ENCODE results near the gene TBCD.

The TBCD gene

DNA sequence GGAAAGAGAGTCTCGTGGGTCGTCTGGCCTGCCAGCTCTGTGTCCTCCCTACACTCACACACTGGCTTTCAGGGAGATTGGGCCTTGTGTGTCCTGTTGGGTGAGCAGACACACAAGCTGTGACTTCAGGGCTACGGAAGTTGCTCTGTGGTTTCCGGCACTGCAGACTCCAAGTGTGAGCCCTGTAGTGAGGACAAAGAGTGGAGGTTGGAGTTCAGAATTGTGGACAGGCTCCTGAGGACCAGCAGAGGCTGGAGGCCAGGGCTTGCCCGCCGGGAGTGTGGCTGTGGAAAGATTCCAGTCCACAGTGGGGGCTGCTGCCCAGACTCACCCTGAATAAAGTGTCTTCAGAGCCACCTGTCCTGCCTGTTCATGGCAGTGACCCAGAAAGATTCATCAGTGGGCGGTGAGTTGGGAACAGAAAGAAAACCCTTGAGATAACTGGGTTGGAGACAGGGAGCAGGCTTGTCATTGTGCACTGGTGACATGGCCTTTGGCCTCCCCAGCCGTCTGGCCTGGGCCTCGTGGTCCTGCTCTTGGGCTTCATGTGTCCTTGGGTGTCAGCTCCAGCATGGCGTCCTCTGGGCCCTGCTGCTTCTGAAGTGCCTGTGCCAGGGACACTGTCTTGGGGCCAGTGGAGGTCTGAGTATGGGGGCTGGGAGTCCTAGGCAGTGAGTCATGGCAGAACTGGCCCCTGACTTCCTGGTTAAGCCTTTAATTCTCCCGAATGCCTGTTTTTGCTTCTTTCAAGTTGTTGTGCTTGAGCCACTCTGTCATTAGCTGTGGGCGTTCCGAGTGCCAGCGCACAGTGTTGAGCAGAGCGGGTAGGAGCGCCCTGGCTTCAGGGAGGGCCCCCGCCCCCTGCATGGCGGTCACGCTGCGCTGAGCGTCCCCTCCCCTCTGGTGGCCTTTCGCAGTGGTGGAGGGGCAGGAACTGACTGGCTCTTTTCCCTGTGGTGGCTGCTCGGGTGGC lies 107.9 kb downstream of the TBCD start:
- intact Hi-C loops (cut with DNase I) = no loop called here
- peak in 17 of 42 donors; percentile 21 to 78 (median 43) for DNase-seq

GRCh38 chr17:82860606-82861392 lies 108.9 kb downstream of the TBCD start:
- DNase-seq = no peak
- intact Hi-C loops (cut with DNase I) = no loop called here

DNA sequence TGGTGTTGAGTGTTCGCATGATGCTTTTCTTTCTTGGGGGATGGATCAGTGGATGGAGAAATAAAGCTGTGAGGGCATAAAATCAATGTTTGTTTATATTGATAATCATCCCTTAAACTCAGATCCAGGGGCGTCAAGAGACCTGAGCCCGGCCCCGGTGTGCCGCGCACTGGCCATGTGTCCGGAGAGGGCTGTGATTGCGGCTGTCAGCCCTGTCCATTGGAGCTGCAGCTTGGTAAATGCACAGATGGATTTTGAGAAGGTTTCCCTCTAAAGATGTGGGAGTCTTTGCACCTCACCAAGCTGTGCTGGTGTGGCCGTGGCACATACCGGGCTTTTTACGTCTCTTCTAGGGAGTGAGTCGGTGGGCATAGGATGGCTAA lies 109.5 kb downstream of the TBCD start:
- DNase-seq = no peak
- intact Hi-C loops (cut with DNase I) = no loop called here

GRCh38 chr17:82862191-82862590 lies 110.3 kb downstream of the TBCD start:
- intact Hi-C loops (cut with DNase I) = no loop called here
- no peak for DNase-seq

DNA sequence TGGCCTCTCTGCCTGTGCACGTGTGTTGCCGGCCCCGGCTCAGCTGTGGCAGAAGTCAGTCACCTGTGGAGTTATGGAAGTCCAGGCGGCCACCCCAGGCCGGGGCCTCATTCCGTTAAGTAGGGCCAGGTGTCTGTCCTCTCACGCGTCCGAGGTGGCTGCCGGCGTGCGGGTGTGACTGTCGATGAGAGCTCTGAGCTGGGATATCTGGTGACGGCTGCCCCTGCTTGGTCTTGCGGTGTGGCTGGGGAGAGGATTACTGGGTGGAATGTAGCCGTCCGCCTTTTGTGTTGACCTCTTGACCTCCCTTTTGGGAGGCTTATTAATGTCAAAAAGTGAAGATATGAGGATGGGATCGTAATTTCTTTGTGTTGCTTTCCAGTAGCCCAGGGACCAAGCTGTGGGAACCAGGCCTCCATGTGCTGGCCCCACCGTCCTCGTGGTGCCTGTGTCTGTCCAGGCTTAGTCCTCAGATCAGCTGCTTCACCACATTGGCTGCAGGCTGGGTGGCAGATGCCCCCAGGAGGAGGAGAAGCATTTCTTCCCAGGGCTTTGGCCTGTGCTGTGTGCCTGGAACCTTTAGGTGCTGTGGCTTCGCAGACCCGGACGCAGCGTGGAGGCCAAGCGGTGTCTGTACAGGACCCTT lies 111.0 kb downstream of the TBCD start:
- intact Hi-C loops (cut with DNase I) = no loop called here
- DNase-seq = no peak

DNA sequence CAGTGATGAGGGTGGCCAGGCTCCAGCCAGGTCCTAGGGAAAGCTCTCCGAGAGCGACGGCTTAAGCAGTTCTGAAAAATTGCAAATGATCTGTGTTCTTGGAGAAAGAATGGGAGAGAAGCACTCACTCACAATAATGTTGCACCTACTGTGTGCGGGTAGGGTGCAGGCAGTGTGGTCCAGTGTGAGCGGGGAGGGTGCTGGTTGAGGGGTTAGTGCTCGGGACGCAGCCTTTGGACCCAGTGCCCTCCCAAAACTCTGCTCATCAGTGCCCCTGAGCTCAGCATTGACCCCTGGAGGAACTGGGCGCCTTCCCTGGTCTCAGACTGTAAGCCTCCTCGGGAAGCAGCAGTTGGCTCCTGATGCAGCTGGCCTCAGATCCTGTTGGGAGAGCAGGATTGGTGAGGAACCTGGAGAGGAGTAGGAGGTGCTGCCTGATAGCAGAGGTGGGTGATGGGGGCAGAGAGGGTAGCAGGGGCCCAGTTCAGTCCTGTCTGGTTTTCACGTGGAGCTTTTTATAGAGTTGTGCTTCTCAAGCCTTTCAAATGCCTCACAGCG lies 111.6 kb downstream of the TBCD start:
- no peak for DNase-seq
- intact Hi-C loops (cut with DNase I) = no loop called here

- intact Hi-C loops (cut with DNase I) = no loop called here
- DNase-seq = peak in 3 of 42 donors; percentile 28 to 52 (median 42)
Measured at GRCh38 chr17:82863941-82864712, 112.3 kb downstream of the TBCD start.

DNA sequence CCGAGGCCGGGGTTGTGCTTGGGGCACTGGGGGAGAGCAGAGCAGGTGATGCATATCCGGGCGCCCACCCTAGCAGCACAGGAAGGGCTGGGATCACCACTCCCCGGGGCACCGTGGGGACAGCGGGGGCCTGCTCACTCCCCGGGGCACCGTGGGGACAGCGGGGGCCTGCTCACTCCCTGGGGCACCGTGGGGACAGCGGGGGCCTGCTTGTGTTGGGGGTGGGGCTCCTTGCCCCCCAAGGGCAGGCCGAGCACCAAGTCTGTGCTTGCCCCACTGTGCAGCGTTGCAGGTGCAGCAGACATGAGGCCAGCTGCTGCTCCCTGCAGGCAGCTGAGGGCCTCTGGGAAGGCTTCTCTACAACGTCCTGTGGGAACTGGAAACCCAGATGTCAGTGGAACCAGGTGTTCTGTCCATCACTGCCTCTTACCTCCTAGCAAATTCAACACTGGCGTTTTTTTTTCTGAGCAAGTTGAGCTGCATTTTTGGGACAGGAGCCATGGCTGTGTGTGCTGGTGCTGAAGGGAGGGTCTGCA lies 112.9 kb downstream of the TBCD start:
- DNase-seq = no peak

DNA sequence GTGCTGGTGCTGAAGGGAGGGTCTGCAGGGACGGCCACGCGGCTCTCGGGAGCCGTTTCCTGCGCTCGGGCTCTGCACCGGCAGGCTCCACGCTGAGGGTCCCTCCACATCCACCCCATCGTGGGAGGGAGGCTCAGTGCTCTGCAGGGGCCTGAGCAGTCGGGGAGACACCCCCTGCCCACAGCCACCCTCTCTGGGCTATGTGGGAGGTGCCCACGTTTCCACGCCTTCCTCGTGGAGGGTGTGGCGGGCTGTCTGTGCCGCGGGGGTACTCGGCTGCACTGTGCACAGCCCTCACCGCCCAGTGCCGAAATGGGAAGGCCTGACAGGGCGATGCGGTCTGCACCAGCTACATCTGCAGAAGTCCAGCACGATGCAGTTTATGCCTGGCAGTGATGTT lies 113.4 kb downstream of the TBCD start:
- intact Hi-C loops (cut with DNase I) = no loop called here
- no peak for DNase-seq

More for the DNA sequence above, 112.9 kb downstream of the TBCD start:
- intact Hi-C loops (cut with DNase I) = no loop called here

GRCh38 chr17:82865774-82866395 lies 114.0 kb downstream of the TBCD start:
- no peak for DNase-seq
- intact Hi-C loops (cut with DNase I) = no loop called here

GRCh38 chr17:82866590-82867191 lies 114.8 kb downstream of the TBCD start:
- intact Hi-C loops (cut with DNase I) = no loop called here
- no peak for DNase-seq

DNA sequence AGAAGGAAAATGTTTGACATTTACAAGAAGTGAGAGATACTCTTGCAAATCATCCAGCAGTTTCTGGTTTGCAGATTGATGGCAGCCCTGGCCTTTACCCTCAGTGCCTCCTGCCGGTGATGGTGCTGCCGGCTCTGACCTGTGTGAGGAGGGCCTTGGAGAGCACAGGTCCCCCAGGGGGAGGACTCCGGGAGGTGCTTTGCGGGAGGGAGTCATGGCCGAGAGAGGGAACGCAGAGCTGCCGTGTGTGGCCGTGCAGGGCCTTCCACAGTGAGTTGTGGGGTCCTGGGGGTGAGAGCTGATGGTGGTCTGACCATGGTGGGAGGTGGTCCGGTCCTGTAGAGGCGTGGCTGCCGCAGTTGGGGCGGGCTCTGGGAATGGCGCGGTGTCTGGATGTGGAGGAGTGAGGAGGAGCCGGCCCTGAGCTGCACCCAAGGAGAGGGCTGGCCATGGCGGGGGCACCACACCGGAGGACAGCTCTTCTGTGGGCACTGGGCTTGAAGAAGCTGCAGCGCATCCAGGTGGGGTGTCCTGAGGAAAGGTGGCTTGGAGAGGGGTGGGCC lies 116.0 kb downstream of the TBCD start:
- DNase-seq = no peak
- intact Hi-C loops (cut with DNase I) = no loop called here

- intact Hi-C loops (cut with DNase I) = no loop called here
- DNase-seq = no peak
Measured at GRCh38 chr17:82868715-82869131, 116.9 kb downstream of the TBCD start.

DNA sequence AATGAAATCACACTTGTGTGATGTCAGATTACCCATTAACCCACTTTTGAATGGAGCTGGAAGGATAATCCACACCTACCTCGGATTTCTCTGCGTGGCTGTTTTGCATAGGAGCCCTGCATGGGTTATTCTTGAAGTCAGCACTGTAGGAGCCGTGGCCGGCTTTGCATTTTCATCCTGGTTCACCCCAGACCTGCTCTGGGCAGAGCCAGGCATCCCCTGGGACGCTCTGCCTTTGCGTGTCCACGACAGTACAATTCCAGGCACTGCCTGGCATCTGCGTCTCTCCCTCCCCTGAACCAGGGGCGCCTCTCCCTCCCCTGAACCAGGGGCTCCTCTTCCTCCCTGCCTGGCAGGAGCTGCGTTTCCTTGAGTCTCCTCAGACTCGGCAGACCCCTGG lies 117.7 kb downstream of the TBCD start:
- DNase-seq = no peak
- intact Hi-C loops (cut with DNase I) = no loop called here

DNA sequence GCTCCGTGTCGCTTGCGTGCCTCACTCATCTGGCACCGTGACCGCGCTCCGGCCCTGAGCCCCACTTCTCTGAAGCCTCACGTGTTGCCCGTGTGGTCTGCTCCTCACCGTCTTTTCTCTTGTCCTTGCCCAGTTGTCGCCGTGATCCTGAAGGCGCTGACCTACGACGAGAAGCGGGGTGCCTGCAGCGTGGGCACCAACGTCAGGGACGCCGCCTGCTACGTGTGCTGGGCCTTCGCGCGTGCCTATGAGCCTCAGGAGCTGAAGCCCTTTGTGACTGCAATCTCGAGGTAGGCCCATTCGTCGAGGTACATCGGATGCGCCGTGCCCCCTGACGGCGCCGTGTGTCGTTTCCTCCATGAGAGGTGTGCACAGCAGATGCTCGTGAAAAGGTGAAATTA lies 118.2 kb downstream of the TBCD start:
- intact Hi-C loops (cut with DNase I) = no loop called here
- DNase-seq = no peak

GRCh38 chr17:82870541-82870940 lies 118.7 kb downstream of the TBCD start:
- intact Hi-C loops (cut with DNase I) = no loop called here
- DNase-seq = no peak
